ENCODE data around the gene ACSS3.

The ACSS3 gene

DNA sequence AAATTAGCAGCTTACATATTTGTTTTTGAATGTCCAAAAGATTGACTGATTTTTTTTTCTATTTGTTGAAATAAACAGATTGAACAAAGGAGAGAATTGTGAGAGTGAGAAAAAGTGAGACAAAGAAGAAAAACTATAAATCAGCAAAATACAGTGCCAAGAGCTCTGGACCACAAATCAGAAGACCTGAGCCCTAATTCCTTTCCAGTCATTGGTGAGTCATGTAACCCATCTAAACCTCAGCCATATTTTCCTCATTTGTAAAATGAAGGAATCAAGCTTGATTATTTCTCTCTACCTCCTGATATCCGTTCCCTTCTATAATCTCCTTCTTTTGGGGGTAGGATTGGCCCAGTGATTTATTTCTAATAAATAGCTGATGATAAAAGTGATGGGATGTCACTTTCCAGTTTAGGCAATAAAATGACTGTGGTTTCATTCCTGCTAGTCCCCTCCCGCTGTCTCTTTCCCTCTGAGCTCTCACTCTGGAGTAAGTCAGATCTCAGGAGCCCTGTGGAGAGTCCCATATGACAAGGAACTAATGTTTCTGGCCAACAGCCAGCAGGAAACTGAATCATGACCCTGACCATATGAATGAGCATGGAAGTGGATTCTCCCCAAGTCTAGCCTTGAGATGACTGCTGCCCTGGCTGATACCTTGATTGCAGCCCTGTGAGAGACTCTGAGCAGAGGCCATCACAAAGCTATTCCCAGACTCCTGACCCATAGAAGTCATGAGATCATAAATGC lies 218.9 kb downstream of the ACSS3 start:
- no peak for DNase-seq (ENCODE audit: low spot score)

DNA sequence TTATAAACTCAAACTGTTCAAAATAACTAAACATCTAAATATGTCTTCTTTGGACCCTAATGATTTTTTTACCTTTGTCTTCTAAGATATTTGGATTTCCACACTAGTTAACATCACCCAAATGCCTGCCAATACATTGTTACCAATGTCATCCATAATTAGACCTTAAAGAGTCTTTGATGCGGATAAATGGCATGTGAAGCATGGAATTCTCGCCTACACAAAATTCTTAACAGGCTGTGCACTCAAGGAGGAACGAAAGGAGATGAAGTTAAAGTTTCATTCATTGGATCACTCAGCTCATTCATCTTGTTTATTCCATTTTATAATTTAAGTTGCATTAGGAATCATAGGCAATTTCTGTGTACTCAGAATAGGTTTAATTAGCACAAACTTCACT lies 219.7 kb downstream of the ACSS3 start:
- DNase-seq (ENCODE audit: low spot score) = no peak

DNA sequence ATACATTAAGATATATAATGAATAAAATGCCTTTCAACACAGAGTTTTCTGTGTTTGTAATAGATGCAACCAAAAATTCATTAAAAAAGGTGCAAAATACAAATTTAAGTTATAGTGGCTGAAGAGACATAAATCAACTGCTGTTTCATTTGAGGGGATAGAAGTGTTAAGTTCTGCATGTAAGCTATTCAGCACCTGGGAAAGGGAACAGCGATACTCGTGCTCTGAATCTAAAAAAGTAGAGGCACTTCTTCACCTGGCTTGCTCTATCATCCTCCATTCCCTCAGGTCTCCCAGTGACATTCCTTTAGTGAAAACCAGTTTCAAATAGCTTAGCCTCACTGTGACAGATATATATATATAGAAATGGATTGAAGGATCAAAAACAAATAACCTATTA lies 222.6 kb downstream of the ACSS3 start:
- DNase-seq (ENCODE audit: low spot score) = no peak

DNA sequence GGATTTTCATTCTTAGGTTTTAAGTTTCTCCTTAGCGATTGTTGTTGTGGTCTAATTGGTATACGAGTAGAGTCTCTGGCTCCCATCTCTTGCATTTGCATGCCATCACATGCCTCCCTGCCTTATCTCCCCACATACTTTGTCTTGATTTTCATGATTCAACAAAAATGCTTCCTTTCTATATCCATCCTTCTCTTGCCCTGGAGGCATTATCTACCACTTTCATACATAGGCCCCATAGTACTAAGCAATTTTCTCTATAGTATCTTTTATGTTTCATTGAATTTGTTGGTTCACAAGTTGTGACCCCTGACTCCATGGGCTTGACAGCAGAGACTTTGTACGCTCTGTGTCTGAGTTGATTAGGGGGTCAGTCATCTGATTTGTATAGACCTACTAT lies 226.1 kb downstream of the ACSS3 start:
- no peak for DNase-seq (ENCODE audit: low spot score)
